Activated naive CD4-positive, alpha-beta T cell treated with Interleukin-2 at 50 U/mL for 16 hours (primary cell): ENCODE results near the gene LEP.
"Not testable (repeated sequence)": the region's sequence is repeated elsewhere in the genome, so short reads cannot be mapped to it uniquely, and the experiment has no call there.

Source experiments
- DNase-seq: peaks from one replicate; pipeline ENCODE4 v3.0.0-alpha.2; 2020

Gene LEP

GRCh38 chr7:128275681-128276080 is 34.6 kb downstream of the LEP start:
- DNase-seq = no peak

- DNase-seq = no peak
Observed at GRCh38 chr7:128278366-128278765, 37.3 kb downstream of the LEP start.

- no peak for DNase-seq
Observed at GRCh38 chr7:128279124-128279713, 38.1 kb downstream of the LEP start.

- not testable (repeated sequence) for DNase-seq
Observed at GRCh38 chr7:128280451-128280850, 39.4 kb downstream of the LEP start.

- no peak for DNase-seq
Observed at GRCh38 chr7:128281605-128282380, 40.7 kb downstream of the LEP start.

GRCh38 chr7:128284102-128284501 is 43.0 kb downstream of the LEP start:
- DNase-seq = no peak

GRCh38 chr7:128287556-128287955 is 46.5 kb downstream of the LEP start:
- no peak for DNase-seq

GRCh38 chr7:128298004-128298403 is 56.9 kb downstream of the LEP start:
- not testable (repeated sequence) for DNase-seq

- DNase-seq = no peak
Observed at GRCh38 chr7:128299109-128299607, 58.1 kb downstream of the LEP start.

- DNase-seq = no peak
Observed at GRCh38 chr7:128302139-128302538, 61.1 kb downstream of the LEP start.

GRCh38 chr7:128303133-128303532 is 62.1 kb downstream of the LEP start:
- DNase-seq = no peak

GRCh38 chr7:128303643-128304042 is 62.6 kb downstream of the LEP start:
- DNase-seq = no peak

- DNase-seq = no peak
Observed at GRCh38 chr7:128304212-128304611, 63.1 kb downstream of the LEP start.

- DNase-seq = no peak
Observed at GRCh38 chr7:128307061-128307460, 66.0 kb downstream of the LEP start.
